Breast epithelium (tissue), 3 donors: Measurements from ENCODE around the gene ACLY.

Experiments used
- POLR2A ChIP-seq: fragments of 450-650 bp; IDR thresholded peaks from one replicate; pipeline ENCODE4 v1.6.1; 2016; ENCODE audit warnings: antibody characterized with exemption, mild to moderate bottlenecking, moderate library complexity
- TF ChIP-seq, protein P1 (sequence below), 3 donors: fragments of 450-650 bp; IDR thresholded peaks; one replicate each; pipeline ENCODE4 v1.5.1; 2016 to 2017; ENCODE audit warnings: antibody characterized with exemption in 3 of 3, mild to moderate bottlenecking in 3 of 3, moderate library complexity in 3 of 3

DNA sequence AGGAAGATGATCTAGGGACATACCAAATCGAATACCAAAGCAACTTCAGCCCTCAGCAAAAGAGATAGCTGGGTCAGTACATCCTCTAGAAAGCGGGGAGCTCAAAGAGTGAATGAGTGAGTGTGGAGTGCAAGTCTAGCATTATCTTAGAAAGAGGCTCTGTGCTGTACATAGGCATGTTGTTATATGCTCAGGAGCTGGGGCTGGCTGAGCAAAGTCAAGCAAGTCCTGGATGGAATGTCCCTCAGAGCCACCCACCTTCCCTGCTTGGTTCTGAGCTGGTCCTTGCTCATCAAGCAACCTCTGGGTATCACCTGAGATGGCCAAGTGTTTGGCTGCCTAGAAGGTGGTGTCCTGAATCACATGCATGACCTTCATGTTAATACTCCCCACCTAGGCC is 48.7 kb downstream of the ACLY start:
- TF ChIP-seq, protein P1, sequence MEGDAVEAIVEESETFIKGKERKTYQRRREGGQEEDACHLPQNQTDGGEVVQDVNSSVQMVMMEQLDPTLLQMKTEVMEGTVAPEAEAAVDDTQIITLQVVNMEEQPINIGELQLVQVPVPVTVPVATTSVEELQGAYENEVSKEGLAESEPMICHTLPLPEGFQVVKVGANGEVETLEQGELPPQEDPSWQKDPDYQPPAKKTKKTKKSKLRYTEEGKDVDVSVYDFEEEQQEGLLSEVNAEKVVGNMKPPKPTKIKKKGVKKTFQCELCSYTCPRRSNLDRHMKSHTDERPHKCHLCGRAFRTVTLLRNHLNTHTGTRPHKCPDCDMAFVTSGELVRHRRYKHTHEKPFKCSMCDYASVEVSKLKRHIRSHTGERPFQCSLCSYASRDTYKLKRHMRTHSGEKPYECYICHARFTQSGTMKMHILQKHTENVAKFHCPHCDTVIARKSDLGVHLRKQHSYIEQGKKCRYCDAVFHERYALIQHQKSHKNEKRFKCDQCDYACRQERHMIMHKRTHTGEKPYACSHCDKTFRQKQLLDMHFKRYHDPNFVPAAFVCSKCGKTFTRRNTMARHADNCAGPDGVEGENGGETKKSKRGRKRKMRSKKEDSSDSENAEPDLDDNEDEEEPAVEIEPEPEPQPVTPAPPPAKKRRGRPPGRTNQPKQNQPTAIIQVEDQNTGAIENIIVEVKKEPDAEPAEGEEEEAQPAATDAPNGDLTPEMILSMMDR (IDR thresholded peaks at IDR 0.05) = no peak
- no peak for TF ChIP-seq POLR2A
